Epidermal melanocyte (primary cell): ENCODE data around the gene MAGED4B.
"Not testable (repeated sequence)": the region's sequence is repeated elsewhere in the genome, so short reads cannot be mapped to it uniquely, and the experiment has no call there.

Source experiments
- DNase-seq: peaks from one replicate; pipeline ENCODE4 v3.0.0; 2011; ENCODE audit warnings: low spot score; ENCODE audit not compliant: insufficient read length

The MAGED4B gene

GRCh38 chrX:52068666-52069640, at the start of gene MAGED4B:
Gene MAGED4B (minus strand): TSS chrX:52069183. CDS start chrX:52068172, 1,011 bp downstream.
- DNase-seq = not testable (repeated sequence)

- DNase-seq = no peak
Measured at GRCh38 chrX:52118262-52118661, 49.3 kb upstream of the MAGED4B start.

GRCh38 chrX:52082578-52082977, 13.6 kb upstream of the MAGED4B start:
- no peak for DNase-seq

- no peak for DNase-seq
Measured at GRCh38 chrX:52078131-52078530, 9.1 kb upstream of the MAGED4B start.

- DNase-seq = not testable (repeated sequence)
Measured at GRCh38 chrX:52042288-52042687, 26.7 kb downstream of the MAGED4B start.

- no peak for DNase-seq
Measured at GRCh38 chrX:52034211-52034610, 34.8 kb downstream of the MAGED4B start.

- DNase-seq = no peak
Measured at GRCh38 chrX:52031371-52031770, 37.6 kb downstream of the MAGED4B start.

GRCh38 chrX:52015794-52016193, 53.2 kb downstream of the MAGED4B start:
- no peak for DNase-seq
